ENCODE measurements around the gene ZCCHC24.

- TF ChIP-seq CTCF (IDR thresholded peaks at IDR 0.05) (no peak), POLR2AphosphoS5 (IDR thresholded peaks at IDR 0.05) (no peak)
Measured at GRCh38 chr10:79447911-79448731, 2.7 kb upstream of the ZCCHC24 start.

All from stomach (tissue), 4 donors.